Mucosa of rectum (tissue), 2 donors: ENCODE measurements around the gene FMO5.
"Not testable (repeated sequence)": the region's sequence is repeated elsewhere in the genome, so short reads cannot be mapped to it uniquely, and the experiment has no call there.

Experiments used
- H3K27ac ChIP-seq, 2 donors: one replicate each; pipeline ENCODE4 v1.7.0; 2013; ENCODE audit warnings: inconsistent platforms in 2 of 2, low read depth in 2 of 2, low read length in 2 of 2
- H3K27me3 ChIP-seq, 2 donors: one replicate each; pipeline ENCODE4 v1.7.0; 2013; ENCODE audit warnings: low read length in 2 of 2; ENCODE audit not compliant: control insufficient read depth in 2 of 2, insufficient read depth in 2 of 2
- H3K36me3 ChIP-seq, 2 donors: one replicate each; pipeline ENCODE4 v1.7.0; 2013; ENCODE audit warnings: low read length in 2 of 2; ENCODE audit not compliant: control insufficient read depth in 2 of 2, insufficient read depth in 2 of 2
- H3K4me1 ChIP-seq, 2 donors: one replicate each; pipeline ENCODE4 v1.7.0; 2013; ENCODE audit warnings: low read length in 2 of 2, mild to moderate bottlenecking in 1 of 2; ENCODE audit not compliant: control insufficient read depth in 2 of 2, insufficient read depth in 2 of 2
- H3K4me3 ChIP-seq, 2 donors: one replicate each; pipeline ENCODE4 v1.7.0; 2013; ENCODE audit warnings: low read length in 2 of 2
- H3K9ac ChIP-seq, 2 donors: one replicate each; pipeline ENCODE4 v1.7.0; 2013; ENCODE audit warnings: low read length in 2 of 2, low read depth in 1 of 2, mild to moderate bottlenecking in 1 of 2
- H3K9me3 ChIP-seq, 2 donors: one replicate each; pipeline ENCODE4 v1.7.0; 2013; ENCODE audit warnings: low read length in 2 of 2; ENCODE audit not compliant: control insufficient read depth in 2 of 2
- donor health status: healthy.
- donor health status: Normal muscosa, but diverticular disease.

The FMO5 gene

GRCh38 chr1:147157116-147157515, 68.0 kb downstream of the FMO5 start:
- peaks cover 41 to 49% of the 10 kb centered on the region in 2 donors for H3K36me3 ChIP-seq
- not testable (repeated sequence) for H3K9ac ChIP-seq, H3K9me3 ChIP-seq

GRCh38 chr1:147156642-147157041, 68.5 kb downstream of the FMO5 start:
- H3K4me3 ChIP-seq, result no peak overlapping the region
- H3K9ac ChIP-seq, result no peak overlapping the region
- H3K4me1 ChIP-seq, result no peaks in the 10 kb centered on the region
- no peak overlapping the region for H3K27ac ChIP-seq
- H3K9me3 ChIP-seq, result no peaks in the 10 kb centered on the region
- no peaks in the 10 kb centered on the region for H3K27me3 ChIP-seq
- peaks cover 41 to 49% of the 10 kb centered on the region in 2 donors for H3K36me3 ChIP-seq

More at GRCh38 chr1:147157116-147157515, 68.0 kb downstream of the FMO5 start:
- not testable (repeated sequence) for H3K27me3 ChIP-seq, H3K4me1 ChIP-seq, H3K27ac ChIP-seq, H3K4me3 ChIP-seq

- no peak overlapping the region for H3K27ac ChIP-seq
- H3K4me1 ChIP-seq, result no peaks in the 10 kb centered on the region
These were observed 72.4 kb downstream of the FMO5 start for GRCh38 chr1:147152772-147153171.

GRCh38 chr1:147151244-147151643, 73.9 kb downstream of the FMO5 start:
- no peaks in the 10 kb centered on the region for H3K4me1 ChIP-seq
- H3K9me3 ChIP-seq, result no peaks in the 10 kb centered on the region
- peaks cover 0 to 9% of the 10 kb centered on the region in 2 donors for H3K36me3 ChIP-seq
- H3K27me3 ChIP-seq, result no peaks in the 10 kb centered on the region
- no peak overlapping the region for H3K4me3 ChIP-seq
- no peak overlapping the region for H3K9ac ChIP-seq
- H3K27ac ChIP-seq, result no peak overlapping the region

More at GRCh38 chr1:147152772-147153171, 72.4 kb downstream of the FMO5 start:
- peaks cover 10 to 17% of the 10 kb centered on the region in 2 donors for H3K36me3 ChIP-seq
- H3K4me3 ChIP-seq, result no peak overlapping the region
- H3K27me3 ChIP-seq, result no peaks in the 10 kb centered on the region
- H3K9ac ChIP-seq, result no peak overlapping the region
- H3K9me3 ChIP-seq, result no peaks in the 10 kb centered on the region

- Histone ChIP-seq H3K9ac (no peak overlapping the region), H3K27ac (no peak overlapping the region), H3K4me1 (no peaks in the 10 kb centered on the region), H3K36me3 (no peaks in the 10 kb centered on the region), H3K27me3 (no peaks in the 10 kb centered on the region), H3K4me3 (no peak overlapping the region), H3K9me3 (no peaks in the 10 kb centered on the region)
These were observed 82.3 kb downstream of the FMO5 start for GRCh38 chr1:147142886-147143285.
